ENCODE data around the gene SLC1A5.
A peak's percentile ranks its signal among the peaks of the same experiment; 100 is the strongest.
"Not testable (repeated sequence)": the region's sequence is repeated elsewhere in the genome, so short reads cannot be mapped to it uniquely, and the experiment has no call there.

Gene SLC1A5

DNA sequence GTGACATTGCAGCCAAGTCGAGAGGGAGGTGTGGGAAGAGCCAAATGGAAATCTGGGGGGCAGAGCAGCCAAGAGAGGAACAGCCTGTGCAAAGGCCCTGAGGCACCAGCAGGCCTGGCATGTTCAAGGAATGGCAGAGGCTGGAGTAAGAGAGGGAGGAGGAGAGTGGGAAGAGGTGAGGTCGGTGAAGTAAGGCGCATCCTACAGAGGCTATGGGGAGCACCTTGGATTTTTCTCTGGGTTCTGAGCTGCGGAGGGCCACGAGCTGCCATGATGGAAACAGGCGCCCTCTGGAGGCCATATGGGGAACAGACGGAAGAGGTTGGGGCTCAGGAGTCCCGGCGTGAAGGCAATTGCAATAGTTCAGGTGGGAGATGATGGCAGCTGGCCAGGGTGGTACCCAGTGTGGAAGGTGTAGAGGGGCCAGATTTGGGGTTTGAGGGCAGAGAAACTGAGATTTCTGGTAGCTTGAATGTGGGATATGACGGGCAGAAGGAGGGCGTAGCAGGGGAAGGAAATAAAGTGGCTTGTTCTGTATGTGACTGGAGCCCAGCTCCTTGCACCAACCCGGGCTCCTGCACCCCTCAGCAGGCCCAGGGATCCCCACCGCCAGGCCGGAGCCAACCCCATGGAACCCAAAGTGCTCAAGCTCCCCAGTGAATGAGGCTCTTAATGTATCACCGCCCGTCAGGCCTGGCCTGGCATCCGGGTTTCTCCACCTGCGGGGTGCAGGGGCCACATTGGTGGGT is 21.7 kb downstream of the SLC1A5 start:
- no peak for DNase-seq

- DNase-seq, result no peak
Measured at GRCh38 chr19:46764817-46765291, 23.5 kb downstream of the SLC1A5 start.

DNA sequence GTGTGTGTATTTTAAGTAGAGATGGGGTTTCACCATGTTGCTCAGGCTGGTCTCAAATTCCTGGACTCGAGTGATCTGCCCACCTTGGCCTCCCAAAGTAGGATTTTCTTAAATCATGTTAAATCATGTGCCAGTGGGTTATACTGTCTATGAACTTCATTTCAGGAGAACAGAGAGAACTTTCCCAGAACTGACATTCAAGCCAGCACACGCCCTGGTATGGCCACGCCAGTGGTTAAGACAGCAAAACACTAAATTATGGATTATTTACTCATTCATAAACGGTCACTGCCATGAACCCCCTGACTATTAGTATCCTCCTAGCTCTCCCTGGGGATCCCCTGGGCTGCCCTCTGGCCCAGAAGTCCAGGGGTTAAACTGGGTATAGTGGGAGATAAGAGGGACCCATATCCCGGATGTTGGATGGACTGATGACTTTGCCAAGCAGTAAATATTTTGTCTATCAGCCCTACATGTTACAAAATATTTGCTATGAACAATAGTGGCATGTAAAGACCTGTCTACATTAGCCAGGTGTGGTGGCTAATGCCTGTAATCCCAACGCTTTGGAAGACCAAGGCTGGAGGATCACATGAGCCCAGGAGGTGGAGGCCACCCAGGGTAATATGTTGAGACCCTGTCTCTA is 26.0 kb downstream of the SLC1A5 start:
- no peak for DNase-seq

GRCh38 chr19:46761418-46761831 is 27.0 kb downstream of the SLC1A5 start:
- DNase-seq, result no peak

DNA sequence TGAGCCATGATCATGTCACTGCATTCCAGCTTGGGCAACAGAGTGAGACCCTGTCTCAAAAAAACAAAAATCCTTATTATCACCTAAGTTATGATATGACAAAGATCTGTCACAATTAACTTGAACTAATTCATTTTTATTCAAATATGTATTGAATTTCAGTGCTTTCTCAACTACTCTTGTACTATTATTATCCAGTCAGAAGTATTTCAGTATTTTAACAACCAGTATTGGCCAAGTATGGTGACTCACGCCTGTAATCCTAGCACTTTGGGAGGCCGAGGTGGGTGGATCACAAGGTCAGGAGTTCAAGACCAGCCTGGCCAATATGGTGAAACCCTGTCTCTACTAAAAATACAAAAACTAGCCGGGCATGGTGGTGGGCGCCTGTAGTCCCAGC is 27.5 kb downstream of the SLC1A5 start:
- not testable (repeated sequence) for DNase-seq

DNA sequence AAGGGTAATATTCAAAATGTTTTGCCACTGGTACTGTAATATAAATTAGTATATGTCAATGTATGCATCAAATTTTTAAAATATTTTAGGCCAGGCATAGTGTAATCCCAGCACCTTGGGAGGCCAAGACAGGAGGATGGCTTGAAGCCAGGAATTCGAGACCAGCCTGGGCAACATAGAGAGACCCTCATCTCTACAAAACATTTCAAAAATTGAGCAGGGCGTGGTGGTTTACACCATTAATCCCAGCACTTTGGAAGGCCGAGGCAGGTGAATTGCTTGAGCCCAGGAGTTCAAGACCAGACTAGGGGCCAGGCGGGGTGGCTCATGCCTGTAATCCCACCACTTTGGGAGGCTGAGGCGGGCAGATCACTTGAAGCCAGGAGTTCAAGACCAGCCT is 28.0 kb downstream of the SLC1A5 start:
- DNase-seq, result no peak

GRCh38 chr19:46759817-46760333 is 28.5 kb downstream of the SLC1A5 start:
- no peak for DNase-seq

DNA sequence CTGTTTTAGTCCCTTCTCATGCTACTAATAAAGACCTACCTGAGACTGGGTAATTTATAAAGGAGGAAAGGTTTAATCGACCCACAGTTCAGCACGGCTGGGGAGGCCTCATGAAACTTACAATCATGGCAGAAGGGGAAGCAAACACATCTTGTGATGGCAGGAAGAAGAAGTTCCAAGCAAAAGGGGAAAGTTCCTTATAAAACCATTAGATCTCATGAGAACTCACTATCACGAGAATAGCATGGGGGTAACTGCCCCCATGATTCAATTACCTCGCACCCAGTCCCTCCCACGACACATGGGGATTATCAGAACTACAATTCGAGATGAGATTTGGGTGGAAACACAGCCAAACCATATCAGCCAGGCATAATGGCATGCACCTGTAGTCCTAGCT is 29.2 kb downstream of the SLC1A5 start:
- DNase-seq, result no peak

- no peak for DNase-seq
Measured at GRCh38 chr19:46756544-46756888, 31.9 kb downstream of the SLC1A5 start.

DNA sequence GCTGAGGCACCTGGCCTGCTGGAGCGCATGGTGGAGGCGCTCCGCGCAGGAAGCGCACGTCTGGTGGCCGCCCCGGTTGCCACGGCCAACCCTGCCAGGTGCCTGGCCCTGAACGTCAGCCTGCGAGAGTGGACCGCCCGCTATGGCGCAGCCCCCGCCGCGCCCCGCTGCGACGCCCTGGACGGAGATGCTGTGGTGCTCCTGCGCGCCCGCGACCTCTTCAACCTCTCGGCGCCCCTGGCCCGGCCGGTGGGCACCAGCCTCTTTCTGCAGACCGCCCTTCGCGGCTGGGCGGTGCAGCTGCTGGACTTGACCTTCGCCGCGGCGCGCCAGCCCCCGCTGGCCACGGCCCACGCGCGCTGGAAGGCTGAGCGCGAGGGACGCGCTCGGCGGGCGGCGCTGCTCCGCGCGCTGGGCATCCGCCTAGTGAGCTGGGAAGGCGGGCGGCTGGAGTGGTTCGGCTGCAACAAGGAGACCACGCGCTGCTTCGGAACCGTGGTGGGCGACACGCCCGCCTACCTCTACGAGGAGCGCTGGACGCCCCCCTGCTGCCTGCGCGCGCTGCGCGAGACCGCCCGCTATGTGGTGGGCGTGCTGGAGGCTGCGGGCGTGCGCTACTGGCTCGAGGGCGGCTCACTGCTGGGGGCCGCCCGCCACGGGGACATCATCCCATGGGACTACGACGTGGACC is 32.4 kb downstream of the SLC1A5 start:
- no peak for DNase-seq

GRCh38 chr19:46755077-46755852 is 33.1 kb downstream of the SLC1A5 start:
- no peak for DNase-seq

GRCh38 chr19:46753420-46754155 is 34.8 kb downstream of the SLC1A5 start:
- no peak for DNase-seq

GRCh38 chr19:46748325-46749109 is 39.9 kb downstream of the SLC1A5 start:
- peak; percentile 64 for DNase-seq

DNA sequence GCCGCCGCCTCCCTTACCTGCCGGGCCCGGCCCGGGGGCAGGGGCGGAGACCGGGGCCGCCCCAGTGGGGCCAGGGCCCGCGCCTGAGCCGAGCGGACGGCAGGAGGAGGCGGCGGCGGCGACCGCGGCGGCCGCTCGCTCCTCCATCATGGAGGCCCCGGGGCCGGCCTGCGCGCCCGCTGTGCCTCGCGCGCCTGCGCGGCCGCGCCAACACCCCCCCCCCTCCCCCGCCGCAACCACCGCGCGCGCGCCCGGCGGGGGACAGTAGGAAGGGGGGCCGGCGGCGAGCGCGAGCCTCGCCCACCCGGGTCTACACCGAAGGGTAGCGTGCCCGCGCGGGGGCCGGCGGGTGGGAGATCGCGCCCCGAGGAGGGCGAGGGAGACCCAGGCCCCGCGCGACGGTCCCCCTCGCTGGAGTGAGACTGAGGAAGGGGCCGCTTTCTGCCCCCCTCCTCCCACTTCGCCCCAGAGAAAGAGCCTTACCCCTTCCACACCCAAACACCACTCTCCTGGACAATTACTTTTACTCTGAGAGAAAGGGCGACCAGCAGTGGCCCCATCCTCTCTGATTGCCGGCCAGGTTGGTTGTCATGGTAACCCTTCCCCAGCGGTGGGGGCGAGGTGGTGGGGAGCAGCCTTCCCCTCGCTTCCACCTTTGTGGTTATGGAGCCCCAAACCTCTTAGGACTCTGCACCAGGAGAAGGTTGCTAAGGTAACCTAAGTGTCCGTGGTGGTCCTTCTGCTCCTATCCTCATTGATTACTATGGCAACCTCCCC is 41.9 kb downstream of the SLC1A5 start, which contains the start of gene STRN4:
STRN4 (minus strand) TSS at position 170 of the 777 bp plus-strand sequence; CDS start at position 150, 20 bp downstream.
- DNase-seq, result no peak

DNA sequence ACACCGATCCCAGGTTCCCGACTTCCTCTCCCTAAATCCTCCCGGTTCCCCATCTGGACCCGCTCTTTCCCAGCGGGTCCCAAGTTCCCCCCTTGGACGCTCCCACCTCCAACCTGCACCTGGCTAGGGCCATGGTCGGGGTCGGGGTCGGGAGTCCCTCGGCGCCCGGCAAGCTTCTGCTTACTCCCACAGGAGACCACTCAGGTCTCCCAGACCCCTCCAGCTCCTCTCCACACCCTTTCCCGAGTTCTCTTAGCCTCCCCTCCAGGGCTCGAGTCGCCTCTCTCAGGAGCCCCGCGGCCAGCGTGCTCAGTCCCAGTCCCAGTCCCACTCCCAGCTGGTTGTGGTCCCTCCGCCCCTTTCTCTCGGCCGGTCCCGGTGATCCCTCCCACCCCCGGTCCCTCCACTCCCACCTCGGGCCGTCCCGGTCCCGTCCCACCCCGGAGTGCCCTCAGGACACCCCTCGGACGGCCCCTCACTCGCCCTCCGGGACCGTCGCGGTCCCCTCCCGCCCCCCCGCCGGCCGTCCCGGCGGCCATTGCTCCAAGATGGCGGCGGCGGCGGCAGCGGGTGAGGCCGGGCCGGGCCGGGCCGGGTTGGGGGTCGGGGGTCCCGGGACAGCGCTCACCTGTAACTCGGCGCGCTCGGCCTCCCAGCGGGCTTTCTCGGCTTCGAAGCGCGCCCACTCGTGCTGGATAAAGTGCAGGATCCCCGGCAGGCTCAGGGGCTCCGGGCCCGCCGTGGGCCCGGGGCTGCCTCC is 42.7 kb downstream of the SLC1A5 start, which contains the start of gene FKRP:
FKRP (plus strand) TSS at position 537 of the 760 bp plus-strand sequence. CDS start 9,394 bp downstream, outside the sequence.
- DNase-seq, result no peak

DNA sequence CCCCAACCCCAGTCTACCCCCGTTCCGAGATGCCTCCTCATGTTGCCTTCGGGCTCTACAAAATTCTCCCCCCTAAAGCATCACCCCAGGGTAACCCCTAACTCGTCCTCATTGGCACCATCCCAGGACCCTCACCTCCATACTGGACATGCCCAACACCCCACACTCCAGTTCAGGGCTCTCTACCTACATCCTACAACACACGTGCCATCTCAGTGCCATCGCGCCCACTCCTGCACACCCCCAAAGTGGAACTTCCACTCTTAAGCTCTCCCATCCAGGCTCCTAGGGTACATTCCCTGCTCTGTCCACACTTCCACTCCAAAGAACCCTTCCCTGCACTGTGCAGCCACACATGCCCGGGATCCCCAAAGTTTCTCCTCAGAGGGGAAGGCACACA is 43.4 kb downstream of the SLC1A5 start:
- no peak for DNase-seq

DNA sequence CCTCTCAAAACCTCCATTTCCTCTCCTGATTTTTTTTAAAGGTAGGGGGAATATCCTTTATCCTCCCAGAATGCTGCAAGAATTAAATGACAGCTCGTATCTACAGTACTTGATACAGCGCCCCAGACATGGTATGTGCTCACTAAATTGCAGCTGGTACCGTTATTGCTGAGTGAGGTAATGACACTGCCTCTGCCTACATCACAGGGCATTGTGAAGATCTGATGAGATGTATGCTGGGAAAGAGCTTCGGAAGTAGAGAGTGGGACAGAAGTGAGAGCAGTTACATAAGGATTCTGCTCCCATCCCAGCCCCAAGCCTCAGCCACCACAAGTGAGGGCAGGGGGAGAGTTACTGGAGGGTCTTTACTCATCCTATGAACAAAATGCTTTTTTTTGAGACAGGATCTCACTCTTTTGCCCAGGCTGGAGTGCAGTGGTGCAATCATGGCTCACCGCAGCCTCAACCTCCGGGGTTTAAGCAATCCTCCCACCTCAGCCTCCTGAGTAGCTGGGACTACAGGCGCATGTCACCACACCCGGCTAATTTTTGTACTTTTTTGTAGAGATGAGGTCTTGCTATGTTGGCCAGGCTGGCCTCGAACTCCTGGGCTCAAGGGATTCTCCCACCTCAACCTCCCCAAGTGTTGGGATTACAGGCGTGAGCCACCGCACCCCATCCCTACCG is 44.2 kb downstream of the SLC1A5 start:
- no peak for DNase-seq

GRCh38 chr19:46742926-46743480 is 45.4 kb downstream of the SLC1A5 start:
- no peak for DNase-seq
